ENCODE measurements around the gene HYLS1.

DNA sequence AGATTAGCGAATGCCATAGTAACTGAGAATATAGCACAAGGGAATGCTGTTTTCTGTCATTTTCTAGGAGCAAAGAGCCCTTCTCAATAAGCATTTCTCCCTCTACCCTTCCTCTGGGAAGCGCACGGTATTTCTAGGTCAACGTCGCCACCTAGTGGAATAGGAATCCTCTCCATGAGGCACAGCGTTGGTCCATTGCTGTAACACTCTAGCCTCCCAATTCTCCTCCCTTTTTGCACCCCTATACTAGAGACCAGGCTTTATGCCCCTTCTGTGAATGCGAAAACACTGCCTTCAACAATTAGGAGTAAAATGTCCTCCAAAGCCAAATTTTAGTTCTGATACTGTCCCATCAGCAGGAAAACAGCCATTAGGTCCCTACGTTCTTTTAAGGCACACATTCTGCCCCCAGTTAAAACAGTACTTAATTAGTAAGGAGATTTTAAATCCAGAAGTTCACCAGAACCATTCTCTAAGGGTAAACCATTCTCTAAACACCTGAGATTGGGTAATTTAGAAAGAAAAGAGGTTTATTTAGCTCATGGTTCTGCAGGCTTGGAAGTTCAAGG, 12.8 kb upstream of the HYLS1 start:
- TF ChIP-seq POLR2A (IDR thresholded peaks at IDR 0.05): no peak
- TF ChIP-seq, protein P1, sequence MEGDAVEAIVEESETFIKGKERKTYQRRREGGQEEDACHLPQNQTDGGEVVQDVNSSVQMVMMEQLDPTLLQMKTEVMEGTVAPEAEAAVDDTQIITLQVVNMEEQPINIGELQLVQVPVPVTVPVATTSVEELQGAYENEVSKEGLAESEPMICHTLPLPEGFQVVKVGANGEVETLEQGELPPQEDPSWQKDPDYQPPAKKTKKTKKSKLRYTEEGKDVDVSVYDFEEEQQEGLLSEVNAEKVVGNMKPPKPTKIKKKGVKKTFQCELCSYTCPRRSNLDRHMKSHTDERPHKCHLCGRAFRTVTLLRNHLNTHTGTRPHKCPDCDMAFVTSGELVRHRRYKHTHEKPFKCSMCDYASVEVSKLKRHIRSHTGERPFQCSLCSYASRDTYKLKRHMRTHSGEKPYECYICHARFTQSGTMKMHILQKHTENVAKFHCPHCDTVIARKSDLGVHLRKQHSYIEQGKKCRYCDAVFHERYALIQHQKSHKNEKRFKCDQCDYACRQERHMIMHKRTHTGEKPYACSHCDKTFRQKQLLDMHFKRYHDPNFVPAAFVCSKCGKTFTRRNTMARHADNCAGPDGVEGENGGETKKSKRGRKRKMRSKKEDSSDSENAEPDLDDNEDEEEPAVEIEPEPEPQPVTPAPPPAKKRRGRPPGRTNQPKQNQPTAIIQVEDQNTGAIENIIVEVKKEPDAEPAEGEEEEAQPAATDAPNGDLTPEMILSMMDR (IDR thresholded peaks at IDR 0.05): peak; percentile 60 to 82 (median 72)

Measured in adrenal gland (tissue), 5 donors.